Activated naive CD4-positive, alpha-beta T cell treated with anti-CD3 and anti-CD28 coated beads, Interleukin-2, amount 50 U/mL, for 16 hours (primary cell): ENCODE data around the gene RARRES2.
"Not testable (repeated sequence)": the region's sequence is repeated elsewhere in the genome, so short reads cannot be mapped to it uniquely, and the experiment has no call there.

ENCODE experiments used
- DNase-seq: peaks from one replicate; pipeline ENCODE4 v3.0.0-alpha.2; 2020

Gene RARRES2

GRCh38 chr7:150313367-150313809 lies 28.0 kb downstream of the RARRES2 start:
- no peak for DNase-seq

GRCh38 chr7:150312649-150313366 lies 28.6 kb downstream of the RARRES2 start:
- not testable (repeated sequence) for DNase-seq

DNA sequence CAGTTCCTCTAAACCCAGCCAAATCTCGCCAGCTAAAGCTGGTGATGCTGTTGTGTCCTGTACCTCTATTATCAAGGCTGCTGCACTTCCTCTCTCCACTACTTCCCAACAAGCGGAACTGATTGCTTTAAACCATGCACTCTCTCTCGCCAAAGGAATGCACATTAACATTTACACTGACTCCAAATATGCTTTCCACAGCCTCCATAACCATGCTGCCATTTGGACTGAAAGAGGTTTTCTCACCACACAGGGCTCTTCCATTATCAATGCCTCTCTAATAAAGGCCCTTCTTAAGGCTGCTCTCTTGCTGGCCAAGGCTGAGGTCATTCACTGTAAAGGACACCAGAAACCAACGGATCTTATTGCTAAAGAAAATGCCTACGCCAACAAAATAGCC lies 29.7 kb downstream of the RARRES2 start:
- no peak for DNase-seq

DNA sequence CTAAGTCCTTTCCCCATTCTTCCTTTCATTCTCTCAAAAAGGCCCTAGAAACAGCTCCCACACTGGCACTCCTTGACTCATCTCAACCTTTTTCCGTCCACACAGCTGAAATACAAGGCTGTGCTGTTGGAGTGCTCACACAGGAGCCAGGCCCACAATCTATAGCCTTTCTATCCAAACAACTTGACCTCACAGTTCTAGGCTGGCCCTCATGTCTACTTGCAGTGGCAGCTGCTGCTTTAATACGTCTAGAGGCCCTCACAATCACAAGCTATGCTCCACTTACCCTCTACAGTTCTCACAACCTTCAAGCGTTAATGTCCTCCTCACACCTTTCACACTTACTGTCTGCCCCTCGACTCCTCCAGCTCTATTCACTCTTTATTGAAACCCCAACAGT lies 30.3 kb downstream of the RARRES2 start:
- no peak for DNase-seq

GRCh38 chr7:150308575-150308974 lies 32.9 kb downstream of the RARRES2 start:
- no peak for DNase-seq

DNA sequence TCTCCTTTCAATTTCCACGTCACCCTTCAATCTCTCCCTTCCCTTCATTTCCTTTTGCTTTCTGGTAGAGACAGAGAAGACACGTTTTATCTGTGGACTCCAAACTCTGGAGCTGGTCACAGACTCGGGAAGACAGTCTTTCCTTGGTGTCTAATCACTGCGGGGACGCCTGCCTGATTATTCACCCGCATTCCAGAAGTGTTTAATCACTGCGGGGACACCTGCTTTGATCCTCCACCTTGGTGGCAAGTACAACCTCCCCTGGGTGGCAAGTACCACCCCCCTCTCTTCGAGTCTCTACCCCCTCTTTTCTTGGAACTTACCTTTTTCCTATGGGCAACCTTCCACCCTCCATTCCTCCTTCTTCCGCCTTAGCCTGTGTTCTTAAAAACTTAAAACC lies 33.5 kb downstream of the RARRES2 start:
- no peak for DNase-seq

DNA sequence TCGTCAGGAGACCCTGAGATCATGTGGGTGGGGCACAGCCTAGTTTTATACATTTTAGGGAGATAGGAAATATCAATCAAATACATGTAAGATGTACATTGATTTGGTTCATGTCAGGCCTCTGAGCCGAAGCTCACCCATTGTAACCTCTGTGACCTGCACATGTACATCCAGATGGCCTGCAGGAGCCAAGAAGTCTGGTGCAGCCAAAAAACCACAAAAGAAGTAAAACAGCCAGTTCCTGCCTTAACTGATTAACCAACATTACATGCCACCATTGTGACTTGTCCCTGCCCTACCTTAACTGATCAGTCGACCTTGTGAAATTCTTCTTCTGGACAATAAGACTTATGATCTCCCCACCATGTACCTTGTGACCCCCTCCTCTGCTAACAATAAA lies 34.3 kb downstream of the RARRES2 start:
- no peak for DNase-seq

GRCh38 chr7:150306377-150306776 lies 35.1 kb downstream of the RARRES2 start:
- not testable (repeated sequence) for DNase-seq

DNA sequence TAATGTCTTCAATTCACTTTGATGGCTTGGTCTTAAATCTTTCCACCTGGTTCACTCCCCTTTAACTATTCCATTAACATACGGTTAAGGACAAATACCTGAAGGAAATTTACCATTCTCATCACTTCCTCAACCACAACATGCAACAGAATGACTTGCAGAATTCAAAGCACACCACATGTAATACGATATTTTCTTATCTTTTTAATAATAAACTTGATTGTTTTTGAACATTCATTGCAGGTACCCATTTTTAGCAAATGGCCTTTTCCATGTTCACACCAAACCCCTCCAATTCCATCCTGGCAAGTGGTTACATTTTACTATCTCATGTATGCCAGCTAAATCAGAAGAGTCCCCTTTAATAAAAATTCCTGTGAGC lies 35.5 kb downstream of the RARRES2 start:
- DNase-seq: not testable (repeated sequence)

DNA sequence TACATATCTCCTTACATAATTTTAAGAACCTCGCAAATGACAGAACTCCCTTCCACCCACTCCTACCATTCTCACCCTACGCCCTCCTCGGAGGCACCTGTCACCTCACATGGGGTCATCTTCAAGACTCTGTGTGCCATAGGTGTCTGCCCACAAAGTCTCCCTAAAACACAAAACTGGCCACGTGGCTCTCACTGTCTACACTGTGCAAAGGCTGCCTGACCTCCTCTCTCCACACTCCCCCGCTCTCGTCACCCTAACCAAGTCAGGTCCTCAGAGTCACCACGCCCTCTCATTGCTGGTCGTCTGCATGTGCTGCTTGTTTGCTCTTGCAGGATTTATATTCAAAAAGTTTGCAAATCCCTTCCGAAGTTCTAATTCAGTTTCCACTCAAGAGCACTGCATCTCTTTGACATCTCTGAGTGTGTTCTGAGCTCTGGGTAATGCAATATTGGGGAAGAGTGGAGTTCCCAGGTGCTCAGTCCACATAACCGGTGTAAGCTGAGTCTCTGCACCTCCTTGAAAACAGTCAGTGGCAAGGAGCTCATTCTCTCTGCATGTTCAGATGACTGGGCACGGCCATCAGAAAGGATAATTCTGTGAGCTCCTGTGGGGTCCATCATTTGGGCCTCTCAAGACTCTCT lies 36.0 kb downstream of the RARRES2 start:
- DNase-seq: not testable (repeated sequence)

- not testable (repeated sequence) for DNase-seq
Observed at GRCh38 chr7:150304499-150305258, 36.8 kb downstream of the RARRES2 start.

DNA sequence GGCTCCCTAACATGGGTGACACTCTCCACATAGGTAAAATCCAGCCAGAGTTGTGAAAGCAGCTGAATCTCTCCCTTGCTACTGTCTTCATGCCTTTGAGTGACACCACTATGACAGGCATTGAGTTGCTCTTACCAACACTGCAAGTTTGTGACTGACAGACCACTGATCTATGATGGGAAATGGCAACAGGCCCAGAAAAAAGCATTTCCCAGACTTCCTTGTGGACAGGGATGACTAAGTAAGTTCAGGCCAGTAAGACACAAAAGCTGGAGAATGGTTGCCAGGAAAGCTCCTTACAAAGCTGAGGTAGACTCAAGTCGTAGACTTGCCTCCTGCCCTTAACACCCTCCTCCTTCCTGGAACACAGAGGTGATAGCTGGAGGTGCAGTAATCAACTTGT lies 38.5 kb downstream of the RARRES2 start:
- not testable (repeated sequence) for DNase-seq

DNA sequence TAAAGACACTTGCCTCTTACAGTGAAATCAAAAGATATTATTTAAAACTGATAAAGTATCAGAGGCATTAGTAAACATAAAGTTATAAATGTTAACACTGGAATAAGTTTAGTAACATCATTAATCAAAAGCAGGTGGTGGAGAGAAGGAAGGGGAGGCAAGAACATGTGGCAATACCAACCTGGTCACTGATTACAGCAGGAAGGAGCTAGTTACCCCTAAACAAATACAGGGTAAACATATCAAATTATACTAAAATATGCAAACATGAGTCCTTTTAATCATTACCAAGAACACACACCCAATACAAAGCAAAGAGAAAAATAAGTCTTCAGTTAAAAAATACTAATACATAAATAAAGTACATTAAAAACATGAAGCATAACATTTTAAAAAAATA lies 43.5 kb downstream of the RARRES2 start:
- DNase-seq: not testable (repeated sequence)

DNA sequence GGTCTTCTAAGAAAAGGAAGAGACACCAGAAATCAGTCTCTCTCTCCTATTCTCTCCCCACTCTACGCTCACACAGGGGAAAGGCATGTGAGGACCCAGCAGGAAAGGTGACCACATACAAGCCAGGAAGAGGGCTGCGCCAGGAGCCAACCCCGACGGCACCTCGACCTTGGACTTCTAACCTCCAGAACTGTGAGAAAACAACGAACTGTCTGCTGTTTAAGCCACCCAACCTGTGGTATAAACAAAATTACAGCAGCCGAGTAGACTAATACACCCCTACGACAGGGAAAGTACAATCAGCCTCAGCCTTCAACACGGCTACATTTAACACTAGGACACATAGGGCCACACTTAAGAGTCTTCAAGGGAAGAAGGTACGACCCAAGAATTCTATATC lies 44.6 kb downstream of the RARRES2 start:
- not testable (repeated sequence) for DNase-seq

GRCh38 chr7:150295614-150296013 lies 45.8 kb downstream of the RARRES2 start:
- DNase-seq: not testable (repeated sequence)

- not testable (repeated sequence) for DNase-seq
Observed at GRCh38 chr7:150295027-150295426, 46.4 kb downstream of the RARRES2 start.

DNA sequence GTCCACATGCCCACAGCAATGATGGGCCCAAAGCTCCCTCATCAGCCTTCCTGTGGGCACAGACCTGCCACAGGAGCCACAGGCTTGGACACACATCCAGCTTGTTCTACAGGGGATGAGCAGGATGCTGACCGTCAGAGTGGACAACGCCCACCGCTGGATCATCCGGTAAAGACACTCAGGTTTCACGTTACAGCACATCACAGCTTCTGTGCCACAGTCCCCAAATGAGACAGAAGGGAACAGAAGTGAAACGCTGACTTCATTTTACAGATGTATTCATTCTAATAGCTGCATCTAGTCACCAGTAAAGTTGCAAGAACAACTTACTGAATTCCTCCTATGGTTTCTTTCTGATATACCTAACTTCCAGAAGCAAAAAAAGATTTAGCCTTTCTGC lies 51.1 kb downstream of the RARRES2 start:
- DNase-seq: not testable (repeated sequence)

DNA sequence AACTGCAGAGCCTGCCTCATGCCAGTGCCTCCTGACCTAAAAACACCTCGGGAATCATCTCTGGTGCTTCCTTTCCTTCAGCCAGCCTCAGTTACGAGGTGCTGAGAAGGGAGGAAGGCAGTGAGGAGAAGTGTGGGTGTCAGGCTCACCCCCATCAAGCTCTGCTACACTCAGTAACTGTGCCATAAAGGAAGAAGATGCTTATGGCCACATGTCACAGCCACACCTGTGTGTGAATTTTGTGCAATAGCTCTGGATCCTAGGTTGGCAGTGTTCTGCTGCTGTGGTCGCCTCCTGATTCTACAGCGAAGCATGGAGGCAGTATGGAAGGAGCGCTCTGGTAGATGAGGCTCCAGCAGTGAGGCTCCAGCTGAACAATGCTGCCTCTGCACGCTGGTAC lies 52.6 kb downstream of the RARRES2 start:
- DNase-seq: not testable (repeated sequence)
